Embryonic facial prominence (tissue), 1 donor: ENCODE results near the gene ROR1.

Source experiments
- DNase-seq: peaks from one replicate; pipeline ENCODE4 v3.0.0-alpha.2; 2016; ENCODE audit errors: extremely low spot score

The ROR1 gene

GRCh38 chr1:64136296-64136695 is 362.5 kb downstream of the ROR1 start:
- no peak for DNase-seq

DNA sequence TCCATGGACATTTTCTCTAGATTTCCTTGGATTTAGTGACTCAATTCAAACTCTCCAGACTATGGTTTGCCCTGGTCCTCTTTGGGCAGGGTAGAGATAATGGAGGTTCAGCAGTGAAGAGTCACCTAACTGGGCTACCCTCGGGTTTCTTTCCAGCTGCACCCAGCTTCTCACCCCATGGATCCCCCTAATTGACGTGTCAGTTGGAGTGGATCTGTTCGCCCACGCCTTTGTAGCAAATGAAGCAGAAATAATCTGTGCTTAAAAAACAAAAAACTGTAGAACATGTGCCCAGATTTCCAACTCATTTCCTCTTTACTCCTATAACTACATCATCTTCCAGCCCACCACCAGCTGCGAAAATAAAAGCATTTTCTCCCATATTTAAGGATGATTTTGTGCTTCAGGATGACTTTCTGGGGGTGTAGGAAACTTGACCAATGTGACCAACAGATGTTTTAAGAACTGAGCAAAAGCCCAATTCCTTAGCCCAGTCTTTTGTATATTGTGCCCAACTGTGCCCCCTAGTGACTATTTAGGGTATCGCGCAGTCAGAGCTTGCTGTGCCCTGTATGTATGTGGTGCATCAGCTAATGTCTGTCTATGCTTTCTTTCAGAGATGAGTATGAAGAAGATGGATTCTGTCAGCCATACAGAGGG is 363.1 kb downstream of the ROR1 start:
- DNase-seq, result peak; percentile 49

- no peak for DNase-seq
Measured at GRCh38 chr1:64137412-64137803, 363.6 kb downstream of the ROR1 start.

- DNase-seq, result no peak
Measured at GRCh38 chr1:64139877-64140276, 366.1 kb downstream of the ROR1 start.

DNA sequence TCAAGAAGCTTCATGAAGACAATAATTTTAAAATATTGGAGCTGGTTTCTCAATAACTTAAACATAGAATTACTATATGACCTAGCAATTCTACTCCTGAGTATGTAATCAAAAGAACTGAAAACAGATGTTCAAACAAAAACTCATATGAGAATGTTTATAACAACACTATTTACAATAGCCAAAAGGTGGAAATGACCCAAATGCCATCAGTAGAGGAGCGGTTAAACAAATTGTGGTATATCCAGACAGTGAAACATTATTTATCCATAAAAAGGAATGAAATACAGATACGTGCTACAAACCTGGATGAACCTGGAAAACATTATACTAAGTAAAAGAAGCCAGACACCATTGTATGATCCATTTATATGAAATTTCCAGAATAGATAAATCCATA is 366.8 kb downstream of the ROR1 start:
- DNase-seq, result no peak

DNA sequence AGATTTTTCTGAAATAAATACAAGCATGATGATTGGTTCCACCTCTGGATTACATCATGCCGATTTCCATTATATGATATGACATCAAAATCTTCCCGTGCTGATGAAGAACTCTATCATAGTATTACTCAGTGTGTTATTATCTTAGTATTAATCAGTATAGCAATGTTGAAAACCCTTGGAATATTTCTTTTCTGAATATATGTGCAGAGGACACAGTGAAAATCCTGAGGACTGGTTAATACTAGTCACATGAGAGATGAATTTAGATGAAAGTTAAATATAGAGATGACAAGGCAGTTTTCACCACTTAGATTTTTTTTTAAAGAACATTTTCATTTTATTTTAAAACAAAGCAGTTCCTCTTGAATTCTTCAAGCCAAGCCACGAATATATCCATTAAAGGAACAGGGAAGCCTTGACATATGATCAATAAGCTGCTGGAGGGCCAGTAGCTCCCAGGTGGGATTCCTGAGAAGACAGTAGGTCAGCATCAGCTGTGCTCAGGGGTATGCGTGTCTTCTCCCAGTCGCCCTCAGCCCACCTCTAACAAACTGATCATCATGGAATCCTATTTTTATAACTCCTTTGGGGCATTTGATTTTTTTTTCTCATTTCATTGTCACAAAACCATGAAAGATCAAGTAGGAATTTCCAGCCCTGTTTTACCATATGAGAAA is 373.4 kb downstream of the ROR1 start:
- no peak for DNase-seq

- no peak for DNase-seq
Measured at GRCh38 chr1:64147759-64148158, 373.9 kb downstream of the ROR1 start.

- DNase-seq, result no peak
Measured at GRCh38 chr1:64150266-64150665, 376.4 kb downstream of the ROR1 start.

DNA sequence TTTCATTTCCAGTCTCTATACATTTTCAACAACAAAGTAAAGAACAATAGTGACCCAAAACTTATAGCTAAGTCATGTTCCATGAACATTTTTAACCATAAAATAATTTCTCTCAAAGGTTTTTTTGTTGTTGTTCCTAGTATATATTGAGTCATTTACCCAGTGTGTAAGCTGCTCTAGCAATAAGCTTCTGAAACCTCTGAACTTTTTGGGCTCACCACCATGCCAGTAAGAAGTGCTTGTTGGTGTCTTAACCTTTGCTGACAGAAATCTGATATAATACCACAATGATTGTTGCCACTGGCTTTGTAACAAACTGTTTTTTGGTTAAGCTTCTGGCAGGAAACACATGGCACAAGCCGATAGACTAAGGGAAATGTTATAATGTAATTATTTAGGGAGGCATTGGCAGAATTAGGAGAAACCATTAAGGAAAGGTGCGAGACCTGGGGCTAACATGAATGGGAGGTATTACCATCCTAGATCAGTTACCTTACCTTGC is 377.0 kb downstream of the ROR1 start:
- no peak for DNase-seq

DNA sequence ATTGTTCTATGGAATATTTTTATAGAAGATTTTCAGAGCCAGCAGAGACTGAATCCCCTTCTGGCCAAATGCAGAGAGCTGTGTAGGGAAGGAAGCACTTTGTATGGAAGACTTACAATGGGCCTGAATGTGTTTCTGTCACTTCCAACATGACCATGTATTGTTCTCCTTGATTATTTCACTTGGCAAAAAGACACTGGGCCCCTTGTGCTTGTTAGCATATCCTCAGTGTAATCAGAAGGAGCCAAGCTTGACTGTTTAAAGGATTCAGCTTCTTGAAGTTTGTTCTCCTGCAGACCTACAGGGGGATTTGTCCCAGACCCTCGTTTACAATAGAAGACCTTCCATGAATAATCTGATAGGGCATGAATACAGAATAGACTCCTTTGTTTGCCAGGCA is 381.5 kb downstream of the ROR1 start:
- no peak for DNase-seq

DNA sequence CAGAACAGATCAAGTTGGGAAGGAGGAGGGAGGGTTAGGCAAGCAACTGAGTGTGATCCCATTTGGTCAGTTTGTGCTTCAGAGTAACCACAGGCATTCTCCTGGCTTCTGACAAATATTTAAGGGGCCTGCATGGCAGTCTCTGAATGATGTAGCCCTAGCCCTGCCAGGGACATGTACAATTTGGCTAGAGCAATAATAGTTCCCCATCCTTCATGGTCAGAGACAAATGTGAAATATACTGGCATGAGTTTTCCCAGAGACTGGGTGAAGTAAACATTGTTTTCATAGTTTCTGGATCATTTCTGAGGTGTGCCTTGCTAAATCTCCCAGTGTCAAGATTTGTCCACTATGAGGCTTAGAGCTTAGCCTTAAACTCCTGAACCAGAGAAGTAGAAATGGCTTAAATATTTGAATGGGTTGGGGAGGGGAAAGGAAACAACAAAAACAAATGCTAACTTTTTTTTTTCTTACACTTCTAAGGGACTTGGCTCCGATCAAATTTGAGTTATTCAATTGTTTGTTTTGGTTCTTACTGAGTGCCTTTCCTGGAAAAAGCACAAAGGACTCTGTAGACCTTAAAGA is 387.6 kb downstream of the ROR1 start:
- DNase-seq, result no peak

DNA sequence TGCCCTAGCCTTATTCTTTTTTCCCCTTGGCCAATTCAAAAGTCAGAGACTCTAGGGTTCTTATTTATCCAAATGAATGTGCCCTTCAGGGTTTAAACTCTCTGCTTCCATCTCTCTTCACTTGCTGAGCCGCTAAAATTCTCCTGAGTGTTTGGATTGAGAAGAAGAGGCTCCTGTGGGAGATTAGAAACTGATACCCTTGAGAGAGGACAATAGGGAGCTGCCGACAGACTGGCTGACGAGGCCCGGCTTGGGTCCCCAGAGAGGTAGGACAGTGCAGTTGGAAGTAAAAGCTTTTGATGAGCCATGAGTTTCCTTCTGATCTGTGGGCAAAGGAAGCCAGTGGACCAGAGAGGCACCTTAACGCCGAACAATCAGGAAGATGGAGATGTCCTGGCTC is 388.3 kb downstream of the ROR1 start:
- no peak for DNase-seq

DNA sequence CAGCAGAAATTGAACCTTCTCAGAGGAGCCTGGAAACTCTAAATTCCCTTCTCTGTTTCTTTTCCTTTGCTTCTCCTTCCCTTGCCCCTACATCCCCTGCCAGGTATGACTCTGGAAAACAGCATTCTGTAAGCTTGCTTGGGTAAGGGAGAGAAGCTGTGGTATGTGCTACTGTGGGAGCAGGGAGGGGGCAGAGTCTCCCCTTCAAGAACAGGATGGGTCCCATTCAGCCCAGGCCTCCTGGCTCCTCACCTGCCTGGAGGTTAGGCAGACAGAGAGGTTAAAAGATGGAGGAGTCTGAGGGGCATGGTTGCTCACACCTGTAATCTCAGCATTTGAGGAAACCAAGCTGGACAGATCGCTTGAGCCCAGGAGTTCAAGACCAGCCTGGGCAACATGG is 389.0 kb downstream of the ROR1 start:
- no peak for DNase-seq

DNA sequence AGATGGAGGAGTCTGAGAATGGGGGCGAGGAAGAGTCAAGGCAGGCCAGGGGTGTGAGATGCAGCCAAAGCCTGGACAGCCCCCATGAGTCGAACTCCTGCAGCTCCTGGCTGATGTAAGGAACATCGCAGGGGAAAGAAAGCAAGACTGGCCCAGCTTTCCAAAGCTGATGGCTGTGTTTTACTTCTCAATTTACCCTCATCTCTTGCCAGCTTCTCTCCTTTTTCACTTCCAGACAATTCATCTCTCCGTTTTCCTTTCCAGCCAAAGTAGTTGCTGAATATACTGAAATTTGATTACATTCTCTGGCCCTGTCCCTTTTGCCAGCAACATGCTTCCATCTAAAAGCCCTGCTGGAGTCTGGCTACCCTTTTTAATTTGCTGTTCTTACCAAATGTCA is 389.6 kb downstream of the ROR1 start:
- no peak for DNase-seq

GRCh38 chr1:64163970-64164369 is 390.2 kb downstream of the ROR1 start:
- no peak for DNase-seq

DNA sequence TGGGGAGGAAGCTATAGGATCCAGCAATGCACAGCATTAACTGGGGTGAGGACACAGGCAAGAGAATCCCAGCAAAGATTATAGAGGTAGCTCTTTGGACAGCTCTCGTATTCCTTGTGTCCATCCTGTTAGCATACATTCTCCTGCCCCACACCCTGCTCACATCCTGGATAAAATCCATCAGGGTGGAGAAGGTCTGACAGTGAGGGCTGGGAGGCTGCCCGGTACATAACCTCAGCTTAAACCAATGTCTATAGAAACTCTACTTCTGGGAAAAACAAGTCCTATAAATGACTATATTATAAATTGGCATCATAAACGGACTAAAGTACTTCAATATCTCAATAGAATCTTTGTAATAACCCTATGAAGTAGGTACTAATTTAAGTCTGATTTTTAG is 392.8 kb downstream of the ROR1 start:
- DNase-seq, result no peak

GRCh38 chr1:64167176-64167575 is 393.4 kb downstream of the ROR1 start:
- DNase-seq, result no peak

GRCh38 chr1:64171246-64171645 is 397.4 kb downstream of the ROR1 start:
- DNase-seq, result no peak

DNA sequence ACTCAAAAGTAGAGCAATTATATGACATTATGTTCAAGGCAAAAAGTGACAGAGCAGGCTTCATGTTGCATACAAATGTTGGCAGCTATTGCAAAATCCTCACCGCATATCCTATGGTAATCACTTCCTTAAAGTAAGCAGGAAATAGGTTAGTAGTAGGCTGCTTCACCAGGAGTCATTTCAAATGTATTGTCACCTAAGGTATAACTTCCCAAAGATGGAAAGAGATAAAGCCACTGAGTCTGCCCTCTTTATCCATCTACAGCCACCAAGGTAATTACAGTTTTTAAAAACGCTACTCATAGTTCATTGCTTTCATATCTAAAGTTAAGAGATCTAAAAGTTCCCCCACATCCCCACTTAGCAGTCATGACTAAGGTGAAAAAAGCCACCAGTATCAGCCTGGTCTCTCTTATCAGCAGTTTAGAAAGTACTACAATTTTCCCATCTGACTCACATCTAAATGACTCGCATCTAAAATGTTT is 398.0 kb downstream of the ROR1 start:
- DNase-seq, result no peak

GRCh38 chr1:64172458-64172983 is 398.7 kb downstream of the ROR1 start:
- DNase-seq, result no peak

- DNase-seq, result no peak
Measured at GRCh38 chr1:64173336-64173940, 399.6 kb downstream of the ROR1 start.

- DNase-seq, result no peak
Measured at GRCh38 chr1:64175639-64176038, 401.8 kb downstream of the ROR1 start.
